ENCODE measurements around the gene LIX1L.
A peak's percentile ranks its signal among the peaks of the same experiment; 100 is the strongest.
"Not testable (repeated sequence)": the region's sequence is repeated elsewhere in the genome, so short reads cannot be mapped to it uniquely, and the experiment has no call there.

LIX1L gene

GRCh38 chr1:145922266-145922665 lies 35.6 kb downstream of the LIX1L start:
- Histone ChIP-seq H3K36me3 (ENCODE audit: insufficient read depth, low read length) (peaks cover 6% of the 10 kb centered on the region; the same call in 1 of the 2 replicates), H2AFZ (ENCODE audit: low read length) (no peak overlapping the region), H3K9me2 (replicated peaks; ENCODE audit: low read depth, low read length) (no peaks in the 10 kb centered on the region), H3K27me3 (ENCODE audit: insufficient read depth, low read length, poor library complexity, severe bottlenecking) (no peaks in the 10 kb centered on the region), H3K4me1 (ENCODE audit: insufficient read depth, low read length, poor library complexity, severe bottlenecking) (peaks cover 23% of the 10 kb centered on the region), H3F3A (ENCODE audit: low read depth) (0 out of 2 replicates have a peak, but pooled peaks cover 9% of the 10 kb centered on the region), H3K9ac (ENCODE audit: low read depth, low read length, poor library complexity, severe bottlenecking) (no peak overlapping the region), H3K4me2 (ENCODE audit: low read depth, low read length, poor library complexity, severe bottlenecking) (no peak overlapping the region), H3K9me3 (ENCODE audit: insufficient read depth, low read depth, low read length) (no peaks in the 10 kb centered on the region), H3K4me3 (ENCODE audit: low read length, poor library complexity, severe bottlenecking) (no peak overlapping the region), H3K79me2 (ENCODE audit: insufficient read depth, low read length) (peaks cover 29% of the 10 kb centered on the region), H4K20me1 (ENCODE audit: insufficient read depth, low read length, poor library complexity, severe bottlenecking) (peaks cover 14% of the 10 kb centered on the region)
- TF ChIP-seq EZH2phosphoT487 (IDR thresholded peaks at IDR 0.05; ENCODE audit: borderline replicate concordance) (no peak), CTCF (conservative IDR thresholded peaks at IDR 0.05; ENCODE audit: low read length) (no peak)

GRCh38 chr1:145920297-145920696 lies 37.5 kb downstream of the LIX1L start:
- Histone ChIP-seq H3K4me1 (ENCODE audit: insufficient read depth, low read length, poor library complexity, severe bottlenecking) (peaks cover 14% of the 10 kb centered on the region), H3K79me2 (ENCODE audit: insufficient read depth, low read length) (peaks cover 12% of the 10 kb centered on the region; the same call in 1 of the 2 replicates)
- not testable (repeated sequence) for H3K4me2 ChIP-seq (ENCODE audit: low read depth, low read length, poor library complexity, severe bottlenecking); H3K27me3 ChIP-seq (ENCODE audit: insufficient read depth, low read length, poor library complexity, severe bottlenecking); H3K36me3 ChIP-seq (ENCODE audit: insufficient read depth, low read length); H3K9me2 ChIP-seq (replicated peaks; ENCODE audit: low read depth, low read length); H3K9ac ChIP-seq (ENCODE audit: low read depth, low read length, poor library complexity, severe bottlenecking); H3K9me3 ChIP-seq (ENCODE audit: insufficient read depth, low read depth, low read length); H3K4me3 ChIP-seq (ENCODE audit: low read length, poor library complexity, severe bottlenecking); H2AFZ ChIP-seq (ENCODE audit: low read length); H4K20me1 ChIP-seq (ENCODE audit: insufficient read depth, low read length, poor library complexity, severe bottlenecking); H3F3A ChIP-seq (ENCODE audit: low read depth)

DNA sequence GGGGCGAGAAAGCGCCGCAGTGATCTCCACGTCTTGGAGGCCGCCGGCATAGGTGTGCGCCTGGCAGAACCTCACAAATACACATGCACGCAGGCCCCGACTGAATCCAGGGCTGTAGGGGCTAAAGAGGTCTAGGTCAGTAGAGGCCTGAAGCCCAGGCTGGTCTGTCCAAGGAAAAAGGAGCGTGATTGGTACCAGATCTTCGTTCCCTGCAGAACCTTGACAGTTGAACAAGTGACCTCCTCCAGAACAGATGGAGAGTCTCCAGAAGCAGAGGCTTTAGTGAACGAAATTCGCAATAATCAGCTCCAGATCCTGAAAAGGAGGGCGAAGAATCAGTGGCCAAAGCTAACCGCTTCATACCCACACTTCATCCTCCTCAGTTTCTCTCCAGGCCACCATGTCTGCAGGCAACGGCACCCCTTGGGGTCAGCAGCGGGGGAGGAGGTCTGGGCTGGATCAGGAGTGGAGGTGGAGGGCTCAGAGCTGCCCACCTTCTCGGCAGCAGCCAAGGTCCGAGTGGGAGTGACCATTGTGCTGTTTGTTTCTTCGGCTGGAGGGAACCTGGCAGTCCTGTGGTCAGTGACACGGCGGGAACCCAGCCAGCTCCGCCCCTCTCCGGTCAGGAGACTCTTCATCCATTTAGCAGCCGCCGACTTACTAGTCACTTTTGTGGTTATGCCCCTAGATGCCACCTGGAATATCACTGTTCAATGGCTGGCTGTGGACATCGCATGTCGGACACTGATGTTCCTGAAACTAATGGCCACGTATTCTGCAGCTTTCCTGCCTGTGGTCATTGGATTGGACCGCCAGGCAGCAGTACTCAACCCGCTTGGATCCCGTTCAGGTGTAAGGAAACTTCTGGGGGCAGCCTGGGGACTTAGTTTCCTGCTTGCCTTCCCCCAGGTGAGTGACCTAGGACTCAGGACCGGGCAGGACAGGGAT lies 38.6 kb downstream of the LIX1L start:
- peaks cover 14% of the 10 kb centered on the region for H3K4me1 ChIP-seq (ENCODE audit: insufficient read depth, low read length, poor library complexity, severe bottlenecking)
- H3K4me3 ChIP-seq (ENCODE audit: low read length, poor library complexity, severe bottlenecking): peak overlapping the region; percentile 99
- H3K27me3 ChIP-seq (ENCODE audit: insufficient read depth, low read length, poor library complexity, severe bottlenecking): no peaks in the 10 kb centered on the region
- H2AFZ ChIP-seq (ENCODE audit: low read length): peak overlapping the region; percentile 95
- peak overlapping the region; percentile 85 for H3K9ac ChIP-seq (ENCODE audit: low read depth, low read length, poor library complexity, severe bottlenecking)
- H3K4me2 ChIP-seq (ENCODE audit: low read depth, low read length, poor library complexity, severe bottlenecking): peak overlapping the region; percentile 86
- H3K9me3 ChIP-seq (ENCODE audit: insufficient read depth, low read depth, low read length): no peaks in the 10 kb centered on the region
- H3K36me3 ChIP-seq (ENCODE audit: insufficient read depth, low read length): no peaks in the 10 kb centered on the region
- peaks cover 12% of the 10 kb centered on the region; the same call in 1 of the 2 replicates for H3K79me2 ChIP-seq (ENCODE audit: insufficient read depth, low read length)
- H3F3A ChIP-seq (ENCODE audit: low read depth): 0 out of 2 replicates have a peak, but pooled peaks cover 9% of the 10 kb centered on the region
- no peak for TF ChIP-seq CTCF (conservative IDR thresholded peaks at IDR 0.05; ENCODE audit: low read length)
- TF ChIP-seq EZH2phosphoT487 (IDR thresholded peaks at IDR 0.05; ENCODE audit: borderline replicate concordance): no peak
- H4K20me1 ChIP-seq (ENCODE audit: insufficient read depth, low read length, poor library complexity, severe bottlenecking): no peaks in the 10 kb centered on the region
- no peaks in the 10 kb centered on the region for H3K9me2 ChIP-seq (replicated peaks; ENCODE audit: low read depth, low read length)

All from Loucy (cell line).